GM19238 (cell line): Measurements from ENCODE around the gene AOAH.

ENCODE experiments used
- DNase-seq: peaks from one replicate; pipeline ENCODE4 v3.0.0; 2011; ENCODE audit warnings: low spot score; ENCODE audit not compliant: insufficient read length

The AOAH gene

GRCh38 chr7:36723951-36724664, at the start of gene AOAH:
TSS of gene AOAH (minus strand) at chr7:36724494. CDS start at chr7:36724148, 346 bp downstream.
- DNase-seq, result peak; percentile 35

- no peak for DNase-seq
Measured at GRCh38 chr7:36766451-36766850, 42.2 kb upstream of the AOAH start.

- DNase-seq, result no peak
Measured at GRCh38 chr7:36765605-36766004, 41.3 kb upstream of the AOAH start.

- no peak for DNase-seq
Measured at GRCh38 chr7:36764929-36765328, 40.6 kb upstream of the AOAH start.

- no peak for DNase-seq
Measured at GRCh38 chr7:36763132-36763816, 39.0 kb upstream of the AOAH start.

- no peak for DNase-seq
Measured at GRCh38 chr7:36762394-36762793, 38.1 kb upstream of the AOAH start.

- no peak for DNase-seq
Measured at GRCh38 chr7:36761835-36762234, 37.5 kb upstream of the AOAH start.

- no peak for DNase-seq
Measured at GRCh38 chr7:36760856-36761762, 36.8 kb upstream of the AOAH start.

GRCh38 chr7:36758879-36759278, 34.6 kb upstream of the AOAH start:
- no peak for DNase-seq

- DNase-seq, result no peak
Measured at GRCh38 chr7:36755484-36755883, 31.2 kb upstream of the AOAH start.

- DNase-seq, result no peak
Measured at GRCh38 chr7:36752026-36752711, 27.9 kb upstream of the AOAH start.

GRCh38 chr7:36750451-36750850, 26.2 kb upstream of the AOAH start:
- no peak for DNase-seq

GRCh38 chr7:36749282-36749960, 25.1 kb upstream of the AOAH start:
- no peak for DNase-seq

GRCh38 chr7:36748017-36748487, 23.8 kb upstream of the AOAH start:
- DNase-seq, result no peak

- no peak for DNase-seq
Measured at GRCh38 chr7:36747280-36748016, 23.2 kb upstream of the AOAH start.

GRCh38 chr7:36746347-36746746, 22.1 kb upstream of the AOAH start:
- no peak for DNase-seq

GRCh38 chr7:36742911-36743775, 18.8 kb upstream of the AOAH start:
- DNase-seq, result no peak

- DNase-seq, result no peak
Measured at GRCh38 chr7:36741866-36742265, 17.6 kb upstream of the AOAH start.

- no peak for DNase-seq
Measured at GRCh38 chr7:36739351-36739750, 15.1 kb upstream of the AOAH start.
